ENCODE measurements around the gene DPP6.

GRCh38 chr7:154892459-154892858 lies 840.3 kb downstream of the DPP6 start:
- no peak for TF ChIP-seq CTCF (conservative IDR thresholded peaks at IDR 0.05; ENCODE audit: low read length)
- TF ChIP-seq EZH2phosphoT487 (IDR thresholded peaks at IDR 0.05; ENCODE audit: borderline replicate concordance, low read depth, low read length) = no peak
